GM18861 (cell line): ENCODE data around the gene ACP2.
A peak's percentile ranks its signal among the peaks of the same experiment; 100 is the strongest.

ENCODE experiments used
- ATAC-seq: cut with Tn5 transposase; IDR thresholded peaks from one replicate; pipeline ENCODE4 v1.9.1; 2021; ENCODE audit not compliant: unreplicated experiment

Gene ACP2

DNA sequence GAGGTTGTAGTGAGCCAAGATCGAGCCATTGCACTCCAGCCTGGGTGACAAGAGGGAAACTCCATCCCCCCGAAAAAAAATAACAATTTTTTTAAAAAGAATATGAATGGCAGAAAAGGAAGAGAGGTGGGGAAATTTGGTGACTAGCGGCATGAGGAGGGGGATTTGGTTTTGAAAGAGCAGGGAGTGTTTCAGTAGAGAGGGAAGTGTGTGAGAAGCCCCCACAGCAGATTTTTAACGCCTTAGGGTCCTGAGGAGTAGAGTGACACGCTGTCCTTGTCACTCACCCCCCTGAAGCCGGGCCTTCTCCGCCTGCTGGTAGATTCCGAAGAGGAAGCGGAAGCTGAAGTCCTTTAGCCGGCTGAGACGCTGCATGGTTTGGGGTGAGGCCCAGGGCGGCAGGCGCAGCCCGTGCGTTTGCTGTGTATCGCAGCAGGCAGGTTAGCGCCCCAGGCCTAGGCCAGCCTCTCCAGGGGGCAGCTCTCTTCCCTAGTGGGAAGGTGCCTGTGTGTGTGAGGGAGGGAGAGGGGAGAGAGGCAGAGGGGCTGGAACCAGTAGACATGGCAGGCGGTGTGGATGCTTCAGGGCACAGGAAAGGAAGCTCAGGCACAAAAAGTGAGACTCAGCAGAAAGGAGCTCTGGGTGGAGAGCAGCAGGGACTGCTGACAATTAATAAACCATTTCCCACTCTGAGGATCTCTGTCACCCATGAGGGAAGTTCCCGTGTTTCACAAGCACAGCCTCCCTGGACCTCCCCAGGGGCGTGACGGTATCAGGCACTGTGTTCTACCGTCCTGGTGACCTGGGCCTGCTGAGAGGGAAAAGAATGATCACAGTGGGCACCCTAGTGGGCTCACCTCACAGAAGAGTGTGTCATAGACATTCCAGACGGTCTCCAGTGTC is 3.9 kb downstream of the ACP2 start:
- no peak for ATAC-seq

DNA sequence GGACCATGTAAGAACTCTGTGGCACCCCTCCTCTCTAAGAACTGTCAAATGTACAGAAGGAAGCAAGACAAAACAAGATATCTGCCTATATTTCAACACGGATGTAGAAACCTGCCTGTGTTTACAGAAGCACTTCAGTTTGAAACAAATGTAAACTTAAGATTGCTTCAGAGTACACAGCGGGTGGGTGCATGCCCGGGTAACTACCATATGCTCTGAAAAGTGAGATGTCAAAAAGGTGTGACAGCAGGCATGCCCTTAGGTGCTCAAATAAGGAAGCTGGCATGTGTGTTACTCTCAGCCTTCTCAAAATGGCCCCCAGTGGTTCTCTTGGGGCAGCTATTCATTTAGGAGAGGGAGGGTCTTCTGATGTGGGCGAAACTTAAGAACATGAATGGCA is 5.2 kb downstream of the ACP2 start:
- no peak for ATAC-seq

DNA sequence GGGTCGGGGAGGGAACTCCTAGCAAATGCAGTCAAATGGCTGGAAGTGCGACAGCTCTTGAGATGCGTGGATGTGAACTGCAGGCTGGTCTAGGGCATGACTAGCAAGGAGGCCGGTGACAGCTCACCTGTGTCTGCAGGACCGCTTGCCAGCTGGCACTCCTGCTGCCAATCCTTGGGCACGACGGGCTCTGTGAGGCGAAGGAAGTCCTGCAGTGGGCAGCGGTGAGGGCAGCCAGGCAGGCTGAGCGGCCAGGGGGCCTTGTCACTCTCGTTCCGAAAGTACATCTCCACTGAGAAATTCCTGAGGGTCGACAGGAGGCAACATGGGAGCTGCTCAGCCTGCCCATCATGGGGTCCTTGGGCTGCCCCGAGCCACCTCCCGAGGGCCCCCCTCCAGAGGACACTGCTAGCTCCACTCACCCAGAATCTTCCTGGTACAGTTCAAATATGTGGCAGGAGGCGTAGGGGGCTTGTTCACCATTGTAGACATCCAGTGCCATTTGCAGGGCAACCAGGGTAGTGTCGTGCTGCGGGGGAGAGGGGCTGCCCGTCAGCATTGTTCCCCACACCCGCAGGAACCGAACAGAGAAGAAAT is 5.9 kb downstream of the ACP2 start:
- no peak for ATAC-seq

DNA sequence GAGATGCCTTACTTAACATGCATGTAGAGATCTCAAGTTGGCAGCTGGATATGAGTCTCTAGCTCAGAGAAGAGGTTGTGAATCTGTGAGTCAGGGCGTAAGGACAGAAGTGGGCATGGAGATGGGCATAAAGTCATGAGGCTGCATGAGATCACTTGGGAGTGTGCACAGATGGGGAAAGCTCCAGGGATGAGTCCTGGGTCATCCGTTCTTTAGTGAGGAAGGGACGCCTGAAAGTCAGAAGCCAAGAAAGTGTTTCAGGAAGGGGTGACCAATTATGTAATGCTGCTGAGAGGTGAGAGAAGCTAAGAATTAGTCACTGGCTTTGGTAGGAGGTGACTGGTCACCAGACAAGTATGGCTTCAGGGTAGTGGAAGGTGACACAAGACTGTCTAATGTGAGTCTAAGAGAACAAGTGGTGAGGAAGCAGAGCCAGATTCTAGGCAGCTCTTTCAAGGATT is 6.7 kb downstream of the ACP2 start:
- no peak for ATAC-seq

DNA sequence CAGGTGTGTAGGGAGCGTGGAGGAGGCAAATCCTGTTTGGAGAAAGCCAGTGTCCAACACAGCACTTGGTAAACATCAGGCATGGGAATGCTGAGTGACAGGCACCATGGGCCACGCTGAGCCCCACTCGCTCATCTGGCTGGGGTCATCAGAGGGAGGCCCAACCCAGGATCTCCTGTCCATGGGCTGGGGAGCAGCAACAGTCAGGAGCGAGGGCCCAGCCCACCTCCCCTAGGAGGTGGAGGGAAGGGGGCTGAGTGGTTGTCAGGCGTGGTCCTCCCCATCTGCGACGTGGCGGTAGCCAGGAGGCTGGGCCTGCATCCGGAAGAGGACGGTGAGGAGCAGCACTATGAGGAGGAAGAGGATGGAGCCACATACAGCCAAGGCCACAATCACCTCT is 8.8 kb downstream of the ACP2 start:
- ATAC-seq, result no peak

DNA sequence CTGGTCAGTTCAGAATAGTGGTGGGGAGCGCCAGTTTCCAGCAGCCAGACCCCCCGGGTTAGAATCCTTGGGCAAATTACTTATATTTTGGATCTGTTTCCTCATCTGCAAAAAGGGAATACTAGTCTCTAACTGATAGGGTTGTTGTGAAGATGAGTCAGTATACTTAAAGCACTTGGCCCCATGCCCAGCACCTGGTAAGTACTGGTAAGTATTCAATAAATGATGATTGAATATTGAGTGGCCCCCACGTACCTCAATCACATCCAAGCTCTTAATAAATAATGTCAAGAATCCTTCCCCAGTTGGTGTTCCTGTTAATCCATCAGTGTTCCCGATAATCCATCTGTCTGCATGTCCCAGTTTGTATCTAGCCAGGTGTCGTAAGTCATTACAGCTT is 12.1 kb downstream of the ACP2 start:
- ATAC-seq, result no peak

DNA sequence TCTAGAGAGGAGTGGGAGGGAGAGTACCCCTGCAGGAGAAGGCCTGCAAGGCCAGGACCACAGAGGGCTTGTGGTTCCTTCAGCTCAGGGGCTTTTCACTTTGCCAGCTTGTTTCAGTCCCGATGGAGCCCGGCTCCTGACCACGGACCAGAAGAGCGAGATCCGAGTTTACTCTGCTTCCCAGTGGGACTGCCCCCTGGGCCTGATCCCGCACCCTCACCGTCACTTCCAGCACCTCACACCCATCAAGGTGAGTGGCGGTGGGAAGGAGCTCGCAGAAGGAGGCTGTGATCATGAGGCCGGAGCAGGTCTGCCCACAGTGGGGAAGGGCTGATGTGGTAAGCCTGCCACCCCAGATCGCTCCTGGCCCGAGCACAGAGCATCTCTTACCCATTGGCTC is 13.5 kb downstream of the ACP2 start:
- ATAC-seq, result no peak

DNA sequence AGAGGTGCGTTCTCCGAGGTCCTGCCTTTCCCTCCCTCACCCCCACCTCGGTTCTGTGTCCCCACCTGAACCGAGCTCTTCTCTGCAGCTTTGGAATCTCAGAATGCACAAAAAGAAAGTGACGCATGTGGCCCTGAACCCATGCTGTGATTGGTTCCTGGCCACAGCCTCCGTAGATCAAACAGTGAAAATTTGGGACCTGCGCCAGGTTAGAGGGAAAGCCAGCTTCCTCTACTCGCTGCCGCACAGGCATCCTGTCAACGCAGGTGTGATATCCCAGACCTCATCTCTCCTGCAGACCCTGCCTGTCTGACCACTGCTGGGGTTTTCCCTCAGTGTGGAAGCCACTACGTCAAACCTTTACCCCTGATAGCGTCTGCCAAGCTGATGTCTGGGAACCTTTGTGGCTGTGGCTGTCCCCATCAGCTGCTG is 13.9 kb downstream of the ACP2 start:
- no peak for ATAC-seq

DNA sequence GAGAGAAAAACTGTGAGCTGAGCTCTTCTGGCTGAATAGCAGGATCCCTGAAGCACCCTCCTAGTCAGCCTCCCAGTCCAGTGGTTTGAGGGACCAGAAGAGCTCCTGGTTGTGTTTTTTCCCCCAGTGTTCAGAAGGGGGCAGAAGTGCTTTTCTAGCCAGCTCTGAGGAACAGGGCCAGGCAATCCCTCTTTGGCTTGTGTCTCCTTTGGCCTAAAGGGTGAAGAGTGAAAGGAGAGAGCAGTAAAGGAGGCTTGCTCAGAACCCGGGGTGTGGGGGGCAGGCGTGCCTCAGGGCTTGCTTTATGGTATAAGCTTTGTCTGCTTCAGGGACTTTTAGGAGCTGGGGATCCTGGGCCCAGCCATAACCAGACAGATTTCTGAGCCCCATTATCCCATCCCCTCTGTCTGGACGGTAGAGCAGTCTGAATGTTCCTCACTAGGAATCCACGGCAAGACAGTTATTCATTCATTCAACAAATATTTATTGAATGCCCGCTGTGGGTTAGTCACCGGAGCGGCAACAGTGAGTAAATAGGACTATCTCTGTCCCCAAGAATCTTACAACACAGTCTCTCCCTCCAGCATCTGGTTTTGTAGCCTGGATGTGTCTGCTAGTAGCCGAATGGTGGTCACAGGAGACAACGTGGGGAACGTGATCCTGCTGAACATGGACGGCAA is 14.5 kb downstream of the ACP2 start:
- no peak for ATAC-seq

DNA sequence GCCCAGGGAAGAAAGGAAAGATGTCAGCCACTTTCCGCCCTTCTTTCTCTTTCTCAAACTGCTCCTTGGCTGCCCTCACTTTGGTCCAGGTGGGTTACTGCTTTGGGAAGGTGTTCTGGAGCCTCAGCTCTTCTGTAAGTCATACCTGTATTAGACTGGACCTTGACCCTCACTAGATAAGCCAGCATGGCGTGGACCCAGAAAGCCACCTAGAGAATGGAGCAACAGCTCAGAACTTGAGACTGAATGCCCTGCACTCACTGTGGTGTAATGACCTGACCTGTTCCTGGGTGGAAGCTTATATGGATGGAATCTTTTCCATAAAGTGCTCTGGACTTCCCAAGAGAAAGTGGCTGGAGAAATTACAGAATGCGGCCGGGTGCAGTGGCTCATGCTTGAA is 15.6 kb downstream of the ACP2 start:
- no peak for ATAC-seq

DNA sequence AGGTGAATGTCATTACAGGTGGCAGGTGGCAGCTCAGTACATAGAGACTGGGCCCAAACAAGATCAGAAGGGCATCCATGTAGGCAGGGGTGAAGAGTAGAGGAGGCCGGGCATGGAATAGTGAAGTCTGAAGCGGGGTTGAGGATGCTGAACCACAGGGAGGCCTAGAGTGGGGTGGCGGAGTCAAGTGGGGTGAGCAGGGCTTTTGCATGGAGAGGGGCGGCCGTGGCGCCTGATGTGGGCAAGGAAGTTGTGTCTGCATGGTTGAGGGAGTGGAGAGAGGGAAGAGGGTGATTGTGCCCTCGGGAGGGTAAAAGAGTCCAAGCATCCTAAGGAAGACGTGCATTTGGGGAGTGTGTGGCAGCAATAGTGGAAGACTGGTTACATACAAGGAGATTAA is 19.5 kb downstream of the ACP2 start:
- ATAC-seq, result no peak

DNA sequence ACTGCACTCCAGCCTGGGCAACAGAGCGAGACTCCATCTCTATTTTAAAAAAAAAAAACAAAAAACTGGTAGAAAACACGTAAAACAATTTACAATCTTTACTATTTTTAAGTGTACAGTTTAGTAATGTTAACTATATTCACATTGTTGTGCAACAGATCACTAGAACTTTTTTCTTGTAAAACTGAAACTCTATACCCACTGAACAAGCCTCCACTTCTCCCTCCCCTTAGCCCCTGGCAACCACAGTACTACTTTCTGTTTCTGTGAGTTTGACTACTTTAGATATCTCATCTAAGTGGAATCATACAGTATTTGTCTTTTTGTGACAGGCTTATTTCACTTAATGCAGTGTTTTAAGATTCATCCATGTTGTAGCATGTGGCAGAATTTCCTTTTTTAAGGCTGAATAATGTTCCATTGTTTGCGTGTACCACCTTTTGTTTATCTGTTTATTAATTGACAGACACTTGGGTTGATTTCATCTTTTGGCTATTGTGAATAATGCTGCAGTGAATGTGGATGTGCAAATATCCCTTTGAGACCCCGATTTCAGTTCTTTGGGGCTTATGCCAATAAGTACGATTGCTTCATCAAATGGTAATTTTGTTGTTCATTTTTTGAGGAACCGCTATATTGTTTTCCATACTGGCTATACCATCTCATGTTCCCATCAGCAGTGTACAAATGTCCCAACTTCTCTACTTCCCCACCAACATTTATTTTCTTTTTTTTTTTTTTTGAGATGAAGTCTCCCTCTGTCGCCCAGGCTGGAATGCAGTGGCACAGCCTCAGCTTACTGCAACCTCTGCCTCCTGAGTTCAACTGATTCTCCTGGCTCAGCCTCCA is 22.8 kb downstream of the ACP2 start:
- peak; percentile 82 for ATAC-seq

DNA sequence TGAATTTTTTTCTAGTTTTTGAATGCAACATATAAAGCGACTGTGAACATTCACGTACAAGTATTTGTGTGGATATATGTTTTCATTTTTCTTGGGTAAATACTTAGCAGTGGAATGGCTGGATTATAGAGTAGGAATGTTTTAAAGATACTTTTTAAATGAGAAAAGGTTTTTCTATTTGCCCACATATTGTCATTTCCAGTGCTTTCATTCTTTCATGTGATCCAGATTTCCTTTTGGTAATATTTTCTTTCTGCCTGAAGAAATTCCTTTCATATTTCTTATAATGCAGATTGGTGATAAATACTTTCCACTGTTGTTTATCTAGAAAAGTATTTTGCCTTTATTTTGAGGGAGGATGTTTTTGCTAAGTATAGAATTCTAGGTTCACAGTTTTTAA is 25.9 kb downstream of the ACP2 start:
- ATAC-seq, result no peak

DNA sequence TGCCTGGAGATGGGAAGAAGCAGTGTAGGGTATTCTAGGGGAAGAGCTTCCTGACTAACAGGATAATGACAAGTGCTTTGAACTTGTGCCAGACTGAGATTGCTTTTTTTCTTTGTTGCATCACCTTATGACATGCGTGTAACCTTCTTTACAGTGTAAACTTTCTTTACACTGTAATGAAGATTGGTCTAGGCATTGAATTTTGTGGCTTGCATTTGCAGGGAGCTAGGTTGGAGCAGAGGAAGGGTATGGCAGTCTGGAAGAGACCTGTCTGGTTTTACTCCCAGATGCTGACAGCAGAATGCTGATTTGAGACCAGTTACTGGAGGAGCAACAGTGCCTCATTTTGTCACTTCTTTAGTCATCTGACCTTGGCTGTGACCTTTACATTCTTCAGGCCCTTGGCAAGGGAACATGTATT is 28.2 kb downstream of the ACP2 start:
- ATAC-seq, result no peak

DNA sequence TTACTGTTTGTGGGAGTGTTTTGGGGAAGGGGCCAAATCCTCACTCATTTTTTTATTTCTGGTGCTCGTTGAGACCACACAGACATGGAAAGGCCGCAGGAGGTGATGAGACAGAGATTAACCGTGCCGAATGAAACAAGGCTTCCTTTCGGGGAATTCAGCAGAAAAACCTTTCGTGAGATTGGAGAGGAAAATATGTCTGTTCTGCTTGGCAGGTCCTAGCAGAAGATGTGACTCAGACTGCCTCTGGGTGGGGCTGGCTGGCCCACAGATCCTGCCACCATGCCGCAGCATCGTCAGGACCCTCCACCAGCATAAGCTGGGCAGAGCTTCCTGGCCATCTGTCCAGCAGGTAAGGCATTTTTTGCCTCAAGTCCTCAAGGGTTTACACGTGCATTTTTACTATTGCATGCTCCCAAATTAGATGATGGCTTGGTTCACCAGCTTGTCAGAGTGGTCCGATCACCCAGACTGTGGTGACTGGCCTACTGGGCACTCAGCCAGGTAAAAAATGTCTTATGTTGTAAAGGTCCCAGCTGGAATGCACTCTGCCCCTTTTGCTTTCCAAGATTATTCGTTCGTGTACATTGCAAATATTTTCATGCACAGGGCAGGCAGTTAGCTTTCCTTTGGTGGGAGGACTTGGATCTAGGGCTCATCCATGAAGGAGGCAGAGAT is 32.4 kb downstream of the ACP2 start:
- ATAC-seq, result peak; percentile 35

DNA sequence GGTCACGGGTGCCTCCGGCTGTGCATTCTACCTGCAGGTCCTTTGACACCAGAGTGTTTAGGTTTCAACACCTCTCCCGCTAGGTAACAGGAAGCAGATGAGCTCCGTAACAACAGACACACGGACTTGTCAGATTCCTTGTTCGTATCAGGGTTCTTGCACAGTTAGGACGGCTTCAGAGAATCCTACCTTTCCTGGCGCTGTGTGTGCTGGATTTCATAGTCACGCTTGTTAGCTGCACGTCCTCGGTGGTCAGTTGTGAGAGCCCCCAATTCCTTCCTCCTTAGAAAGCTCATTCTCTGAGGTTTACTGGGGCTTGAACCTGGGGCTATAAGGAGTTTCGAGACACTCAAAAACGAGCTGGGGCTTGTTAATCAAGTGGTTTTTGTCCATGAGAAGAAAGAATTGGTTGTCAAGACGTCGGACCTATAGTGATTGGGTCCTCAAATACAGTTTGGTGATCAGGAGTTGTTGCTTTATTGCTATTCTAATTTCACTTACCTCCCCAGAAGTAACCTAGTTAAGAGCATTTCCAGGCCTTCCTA is 33.2 kb downstream of the ACP2 start:
- peak; percentile 0 for ATAC-seq

DNA sequence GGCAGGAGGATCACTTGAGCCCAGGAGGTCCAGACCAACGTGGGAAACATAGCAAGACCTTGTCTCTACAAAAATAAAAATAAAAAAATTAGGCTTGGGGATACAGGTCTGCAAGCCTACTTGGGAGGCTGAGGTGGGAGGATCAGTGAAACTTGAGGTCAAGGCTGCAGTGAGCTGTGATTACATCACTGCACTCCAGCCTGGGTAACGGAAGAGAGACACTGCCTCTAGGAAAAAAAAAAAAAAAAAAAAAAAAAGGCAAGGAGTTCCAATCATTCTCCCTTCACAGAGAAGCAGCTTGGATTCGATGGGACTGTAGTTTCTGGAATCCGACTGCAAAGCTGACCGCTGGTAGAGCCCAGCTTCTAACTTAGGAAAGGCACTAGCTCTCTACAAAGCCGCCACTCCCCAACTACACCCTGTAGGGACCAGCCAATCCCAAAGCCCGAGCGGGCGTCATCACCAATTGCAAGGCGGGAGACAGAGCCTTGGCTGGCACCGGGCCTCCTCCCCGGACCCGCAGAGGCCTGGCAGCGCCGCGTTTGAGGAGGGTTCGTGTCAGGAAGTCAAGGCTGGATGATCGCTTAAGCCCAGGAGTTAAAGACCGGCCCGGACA is 34.6 kb downstream of the ACP2 start:
- ATAC-seq, result peak; percentile 59

DNA sequence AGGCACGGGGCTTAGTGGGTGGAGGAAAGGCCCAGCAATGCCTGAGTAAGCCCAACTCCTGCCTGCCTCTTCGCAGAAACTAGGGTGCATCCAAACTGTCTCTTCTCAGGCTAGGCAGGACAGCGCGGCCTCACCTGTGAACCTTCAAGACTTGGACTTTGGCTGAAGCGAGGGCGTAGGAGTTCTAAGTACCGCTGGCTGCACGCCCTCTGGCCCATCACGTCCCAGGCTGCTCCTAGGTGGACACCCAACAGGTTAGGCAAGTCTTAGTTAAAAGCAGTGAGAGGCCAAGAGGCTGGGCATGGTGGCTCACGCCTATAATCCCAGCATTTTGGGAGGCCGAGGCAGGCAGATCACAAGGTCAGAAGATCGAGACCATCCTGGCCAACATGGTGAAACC is 35.7 kb downstream of the ACP2 start:
- no peak for ATAC-seq

DNA sequence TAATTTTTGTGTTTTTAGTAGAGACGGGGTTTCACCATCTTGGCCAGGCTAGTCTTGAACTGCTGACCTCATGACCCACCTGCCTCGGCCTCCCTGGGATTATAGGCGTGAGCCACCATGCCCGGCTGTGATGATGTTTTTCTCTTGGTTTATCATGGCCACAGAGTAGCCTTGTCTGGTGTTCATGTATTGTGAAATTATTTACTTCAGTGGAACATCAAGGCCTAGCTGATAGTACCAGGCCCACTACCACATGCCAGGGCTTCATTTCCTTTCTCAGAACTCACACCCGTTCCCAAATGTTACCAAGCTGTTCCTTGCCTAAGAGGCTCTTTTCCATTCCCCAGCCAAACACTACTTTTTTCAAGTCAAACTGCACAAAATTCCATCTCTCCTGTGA is 40.0 kb downstream of the ACP2 start:
- ATAC-seq, result no peak
